ENCODE measurements around the gene MED6.
A peak's percentile ranks its signal among the peaks of the same experiment; 100 is the strongest.

The MED6 gene, protein sequence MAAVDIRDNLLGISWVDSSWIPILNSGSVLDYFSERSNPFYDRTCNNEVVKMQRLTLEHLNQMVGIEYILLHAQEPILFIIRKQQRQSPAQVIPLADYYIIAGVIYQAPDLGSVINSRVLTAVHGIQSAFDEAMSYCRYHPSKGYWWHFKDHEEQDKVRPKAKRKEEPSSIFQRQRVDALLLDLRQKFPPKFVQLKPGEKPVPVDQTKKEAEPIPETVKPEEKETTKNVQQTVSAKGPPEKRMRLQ

DNA sequence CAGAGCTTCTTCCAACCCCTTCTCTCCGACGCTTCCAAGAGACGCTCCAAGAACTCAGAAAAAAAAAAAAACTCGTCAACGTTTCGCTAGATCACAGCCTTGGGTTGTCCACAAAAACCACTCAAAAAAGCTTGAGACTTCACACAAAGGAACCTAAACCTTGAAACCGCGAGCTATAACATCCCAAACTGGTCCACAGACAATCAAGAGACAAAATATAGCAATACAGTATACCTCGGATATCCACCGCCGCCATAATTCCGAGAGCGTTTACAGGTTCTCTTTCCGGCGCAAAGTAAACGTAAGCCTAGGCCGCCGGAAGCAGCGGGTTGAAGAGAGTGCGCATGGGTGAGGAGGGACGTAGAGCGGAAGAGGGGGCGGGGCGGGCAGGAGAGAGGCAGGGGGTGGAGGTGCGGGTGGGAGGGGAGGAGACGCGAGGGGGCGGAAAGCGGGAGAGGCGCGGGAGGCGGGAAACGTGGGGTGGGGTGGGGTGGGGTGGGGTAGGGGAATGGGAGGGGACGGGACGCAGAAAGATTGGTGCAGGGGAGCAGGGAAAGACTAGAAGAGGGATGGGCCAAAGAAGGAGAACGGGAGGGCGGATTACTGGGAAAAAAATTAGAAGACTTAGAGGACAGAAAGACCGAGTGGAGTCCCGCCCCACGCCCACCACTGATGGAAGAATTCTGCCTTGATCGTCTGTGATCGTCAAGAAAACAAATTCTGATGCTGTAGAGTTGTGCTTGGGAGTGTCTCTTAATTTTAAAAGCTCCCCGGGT, at the start of gene MED6:
MED6 (minus strand) TSS at position 274 of the 776 bp plus-strand sequence; CDS start at position 256, 18 bp downstream.
- DNase-seq = peak; percentile 90

DNA sequence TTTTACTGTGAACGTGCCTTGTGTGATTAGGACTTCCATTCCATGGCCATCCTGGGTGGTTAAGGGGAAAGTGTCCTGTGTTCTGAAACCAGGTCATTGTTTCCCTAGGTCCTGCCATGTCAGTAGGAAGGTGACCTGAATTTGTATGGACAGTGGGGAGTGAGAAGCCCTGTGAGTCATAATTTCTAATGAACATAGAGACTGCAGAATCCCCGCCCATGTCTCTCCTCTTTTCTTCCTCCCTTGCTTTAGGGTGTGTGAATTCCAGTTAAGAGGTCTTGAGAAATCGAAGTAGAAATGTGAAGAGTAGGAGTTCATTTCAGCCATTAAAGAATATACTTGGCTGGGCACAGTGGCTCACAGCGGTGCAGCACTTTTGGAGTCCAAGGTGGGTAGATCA, 49.3 kb upstream of the MED6 start:
- no peak for DNase-seq

GRCh38 chr14:70648346-70648745, 47.9 kb upstream of the MED6 start:
- DNase-seq = no peak

- no peak for DNase-seq
These were observed 46.2 kb upstream of the MED6 start for GRCh38 chr14:70646705-70647104.

GRCh38 chr14:70645892-70646291, 45.4 kb upstream of the MED6 start:
- DNase-seq = no peak

DNA sequence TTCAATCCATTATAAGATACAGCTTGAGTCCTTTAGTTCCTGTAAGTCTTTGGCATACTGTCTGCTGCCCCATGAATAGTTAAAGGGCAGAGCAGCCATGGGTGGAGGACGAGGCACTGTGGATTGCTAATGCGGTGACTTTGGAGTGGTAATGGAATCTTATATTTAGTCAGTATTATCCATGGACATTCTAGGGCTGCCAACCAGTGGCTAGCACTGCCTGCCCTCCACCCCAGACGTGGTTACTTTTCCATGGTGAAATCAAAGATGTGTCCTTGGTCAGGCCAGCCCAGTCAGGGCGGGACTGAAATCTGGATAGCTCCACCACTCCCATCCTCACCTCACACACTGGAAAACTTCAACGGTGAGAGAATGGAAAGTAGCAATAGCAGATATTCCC, 43.5 kb upstream of the MED6 start:
- no peak for DNase-seq

GRCh38 chr14:70642303-70643235, 42.1 kb upstream of the MED6 start:
- DNase-seq = no peak

GRCh38 chr14:70641548-70642302, 41.3 kb upstream of the MED6 start, which contains the start of gene TTC9:
Gene TTC9, plus strand, starts transcription at chr14:70641916. Its CDS starts 214 bp downstream, at chr14:70642130.
- no peak for DNase-seq

- DNase-seq = peak; percentile 59
These were observed 40.6 kb upstream of the MED6 start for GRCh38 chr14:70640938-70641547.

DNA sequence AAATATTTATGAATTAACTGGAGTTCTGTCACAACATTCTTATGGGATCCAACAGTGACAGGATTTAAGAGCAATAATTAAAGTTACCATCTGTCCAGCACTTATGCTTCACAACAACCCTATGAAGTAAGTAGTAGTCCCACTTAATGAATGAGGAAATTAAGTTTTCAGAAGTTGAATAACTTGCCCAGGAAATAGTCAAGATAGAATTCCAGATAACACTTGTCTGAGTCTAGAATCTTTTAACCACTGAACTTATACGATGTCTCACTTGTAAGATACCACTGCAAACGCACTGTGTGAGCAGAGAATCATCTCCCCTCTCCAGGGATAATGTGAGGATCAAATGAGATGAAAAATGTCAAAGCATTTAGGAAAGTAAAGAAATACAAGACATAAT, 38.0 kb upstream of the MED6 start:
- no peak for DNase-seq

- DNase-seq = no peak
These were observed 35.6 kb upstream of the MED6 start for GRCh38 chr14:70635971-70636595.

GRCh38 chr14:70631948-70632347, 31.5 kb upstream of the MED6 start:
- no peak for DNase-seq

- no peak for DNase-seq
These were observed 24.5 kb upstream of the MED6 start for GRCh38 chr14:70624972-70625371.

DNA sequence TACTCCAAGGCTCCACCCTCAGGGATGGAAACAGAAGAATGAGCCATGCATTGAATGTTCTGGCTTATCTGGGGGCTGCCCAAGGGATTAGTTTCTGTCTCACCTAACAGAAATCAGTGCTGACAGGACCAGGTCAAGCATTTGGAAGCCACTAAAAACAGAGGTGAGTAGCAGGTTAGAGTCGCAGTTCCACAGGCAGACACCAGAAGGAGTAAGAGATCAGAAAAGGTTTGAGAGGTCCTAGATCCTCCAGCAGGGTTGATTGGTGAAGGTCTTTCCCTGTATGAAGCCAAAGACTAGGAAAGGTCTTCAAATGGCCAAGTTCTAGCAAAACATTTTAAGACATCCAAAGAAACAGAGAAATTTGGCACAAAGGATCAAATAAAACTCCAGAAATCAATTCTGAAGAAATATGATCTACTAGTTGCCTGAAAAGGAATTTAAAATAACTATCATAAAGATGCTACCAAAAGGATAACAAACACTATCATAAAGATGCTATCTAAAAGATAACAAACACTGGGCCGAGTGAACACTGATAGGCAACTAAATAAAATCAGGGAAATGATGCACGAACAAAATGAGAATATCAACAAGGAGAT, 21.8 kb upstream of the MED6 start:
- peak; percentile 68 for DNase-seq

GRCh38 chr14:70619708-70620107, 19.3 kb upstream of the MED6 start:
- DNase-seq = no peak

DNA sequence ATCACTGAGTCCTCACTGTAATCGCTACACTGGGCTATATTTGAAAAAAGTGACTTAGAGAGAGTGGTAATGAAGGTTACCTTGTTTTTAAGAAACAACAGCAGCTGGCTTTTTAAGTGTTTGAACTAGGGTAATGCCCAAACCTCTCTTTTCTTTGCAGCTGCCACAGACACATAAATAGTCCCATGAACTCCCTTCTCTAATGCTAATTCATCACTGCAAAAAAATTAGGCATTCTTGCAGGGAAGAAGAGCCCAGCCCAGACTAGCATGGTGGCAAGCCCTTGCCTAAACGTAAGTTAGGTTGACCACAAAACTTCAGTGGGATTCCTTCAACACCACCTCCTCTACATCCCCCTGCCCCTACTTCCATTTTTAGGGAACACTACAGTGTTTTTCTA, 17.9 kb upstream of the MED6 start:
- DNase-seq = no peak

DNA sequence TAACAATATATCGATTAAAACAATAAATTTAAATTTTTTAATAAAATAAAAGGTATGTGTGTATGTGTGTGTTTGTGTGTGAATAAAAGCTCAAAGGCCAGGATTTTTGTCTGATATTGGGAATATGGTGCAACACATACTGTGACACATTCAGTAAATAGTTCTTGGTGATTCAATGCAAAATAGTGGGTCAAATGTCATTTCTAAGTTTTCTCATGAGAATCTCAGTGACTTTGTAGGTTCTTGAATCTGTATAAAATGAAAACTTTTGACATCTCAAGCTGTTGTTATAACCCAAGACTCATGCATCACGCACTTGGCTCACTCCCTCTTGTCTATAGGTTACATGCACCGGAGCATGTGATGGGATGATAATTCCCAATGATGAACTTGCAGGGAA, 16.2 kb upstream of the MED6 start:
- no peak for DNase-seq

GRCh38 chr14:70611216-70611615, 10.8 kb upstream of the MED6 start:
- DNase-seq = no peak

- no peak for DNase-seq
These were observed 1.8 kb upstream of the MED6 start for GRCh38 chr14:70602254-70602653.

DNA sequence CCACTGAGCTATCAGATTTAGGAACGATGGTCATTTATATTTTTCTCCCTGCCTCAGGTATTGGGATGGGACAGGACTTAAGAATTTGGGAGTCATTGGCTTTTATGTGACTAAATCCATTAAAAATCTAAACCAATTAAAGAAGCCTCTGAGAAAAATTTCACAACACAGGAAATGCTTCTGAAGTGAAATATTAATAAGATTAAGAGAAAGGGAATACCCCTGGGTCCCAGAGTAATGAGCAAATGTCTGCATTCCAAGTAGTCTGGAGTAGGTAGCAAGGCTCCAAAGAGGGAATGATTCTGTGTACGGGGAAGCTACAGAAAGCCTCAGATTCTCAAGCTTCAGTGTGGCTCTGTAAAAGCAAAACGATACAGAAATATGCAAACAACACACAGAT, 707 bp upstream of the MED6 start:
- DNase-seq = no peak

DNA sequence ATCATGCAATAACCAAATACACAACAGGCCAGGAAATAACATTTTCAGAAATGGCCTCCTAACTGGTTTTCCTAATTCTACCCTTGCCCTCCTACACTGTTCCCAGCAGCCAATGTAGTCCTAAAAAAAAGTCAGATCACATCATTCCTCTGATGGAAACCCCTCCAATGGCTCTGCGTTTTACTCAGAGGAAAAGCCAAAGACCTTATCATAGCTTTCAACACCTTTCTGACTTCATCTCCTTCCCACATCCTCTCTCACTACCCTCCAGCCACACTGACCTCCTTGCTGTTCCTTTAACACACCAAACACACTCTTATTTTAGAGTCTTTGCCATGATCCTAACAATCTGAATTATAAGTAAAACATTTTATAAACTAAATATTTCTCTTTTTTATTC, 1.1 kb downstream of the MED6 start:
- no peak for DNase-seq

Measured in CD4-positive, alpha-beta T cell treated with Interleukin-4 for 4 hours (primary cell).